Mesodermal cell (in vitro differentiated cells): ENCODE measurements around the gene EPS8L3.
A peak's percentile ranks its signal among the peaks of the same experiment; 100 is the strongest.

Experiments used
- H3K27ac ChIP-seq: 2 replicates; pipeline ENCODE4 v1.7.0; 2013; ENCODE audit warnings: mild to moderate bottlenecking, low read depth, low read length, moderate library complexity; ENCODE audit not compliant: severe bottlenecking
- H3K36me3 ChIP-seq: 2 replicates; pipeline ENCODE4 v1.7.1; 2013; ENCODE audit warnings: mild to moderate bottlenecking, low read length, moderate library complexity; ENCODE audit not compliant: control insufficient read depth, insufficient read depth
- H3K4me1 ChIP-seq: one replicate; pipeline ENCODE4 v1.7.1; 2013; ENCODE audit warnings: mild to moderate bottlenecking, low read length; ENCODE audit not compliant: insufficient read depth, control insufficient read depth, poor library complexity, severe bottlenecking
- H3K4me3 ChIP-seq: 2 replicates; pipeline ENCODE4 v1.7.0; 2013; ENCODE audit warnings: low read length, control low read depth, mild to moderate bottlenecking; ENCODE audit not compliant: insufficient read depth, poor library complexity, severe bottlenecking; ENCODE audit errors: extremely low read depth
- H3K9me3 ChIP-seq: 2 replicates; pipeline ENCODE4 v1.7.1; 2013; ENCODE audit warnings: mild to moderate bottlenecking, low read length, moderate library complexity; ENCODE audit not compliant: control insufficient read depth
- WGBS, 2 experiments: methylation state at CpG; one replicate each; pipeline ENCODE4 v1.1.5; 2013; ENCODE audit warnings: missing lambda C conversion rate in 2 of 2; ENCODE audit not compliant: insufficient coverage in 2 of 2; 5-methylcytosine and 5-hydroxymethylcytosine counted together

EPS8L3 gene

DNA sequence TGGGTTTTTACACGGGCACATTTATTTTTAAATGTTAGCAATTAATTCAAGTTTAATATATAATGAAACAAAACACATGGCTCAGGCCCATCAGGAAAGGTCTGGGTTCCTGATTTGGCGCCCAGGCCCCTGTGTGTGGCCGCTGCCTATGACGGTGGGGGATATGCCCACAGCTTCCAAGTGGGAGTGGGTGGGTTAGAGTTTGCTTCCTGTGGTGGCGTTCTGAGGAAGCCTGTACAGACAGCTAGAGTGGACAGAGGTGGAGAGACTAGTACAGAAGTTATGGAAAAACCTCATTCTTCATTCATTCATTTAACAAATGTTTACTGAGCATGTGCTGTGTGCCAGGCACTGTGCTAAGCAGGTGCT is 22.4 kb upstream of the EPS8L3 start:
- H3K4me1 ChIP-seq = peaks cover 24% of the 10 kb centered on the region
- 100% methylated on average over 3 of the region's 5 CpGs; no CpG with 5 or more reads in 1 of the 2 experiments for WGBS, 2 experiments
- H3K27ac ChIP-seq = no peak overlapping the region
- no peaks in the 10 kb centered on the region for H3K36me3 ChIP-seq
- peaks cover 2% of the 10 kb centered on the region for H3K9me3 ChIP-seq
- no peak overlapping the region for H3K4me3 ChIP-seq

DNA sequence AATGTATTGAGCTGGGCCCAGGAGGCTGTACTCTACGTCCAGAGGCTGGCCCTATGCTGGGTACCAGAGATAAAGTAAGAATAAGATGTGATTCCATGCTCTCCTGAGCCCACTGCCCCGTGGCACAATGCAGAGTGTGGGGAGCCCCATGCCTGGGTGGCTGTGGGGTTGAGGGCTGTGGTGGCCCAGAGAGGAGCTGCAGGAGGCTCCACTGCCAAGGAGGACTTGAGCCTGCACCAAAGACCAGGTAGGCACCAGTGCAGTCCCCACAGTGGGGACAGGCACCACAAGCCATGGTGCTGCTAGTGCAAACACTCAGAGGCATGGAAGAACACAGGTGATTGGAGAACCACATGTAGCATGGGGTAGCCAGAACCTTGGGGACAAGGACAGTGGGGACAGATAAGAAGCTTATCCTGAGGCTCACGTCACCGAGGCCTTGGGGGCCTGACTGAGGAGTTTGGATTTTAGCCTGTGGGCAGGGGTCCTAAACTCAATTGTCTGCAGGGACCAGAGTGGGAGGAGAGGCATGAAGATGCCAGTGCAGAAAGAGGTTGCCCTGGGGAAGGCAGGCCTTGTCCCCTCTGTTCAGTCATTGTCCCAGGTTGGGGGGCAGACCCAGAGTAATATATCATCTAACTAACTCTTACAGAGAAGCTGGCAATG is 21.9 kb upstream of the EPS8L3 start:
- whole genome bisulfite sequencing, 2 experiments = 68 to 83% methylated on average over 3 to 4 of the region's 4 CpGs
- Histone ChIP-seq H3K4me1 (peaks cover 19% of the 10 kb centered on the region), H3K4me3 (no peak overlapping the region), H3K27ac (no peak overlapping the region), H3K36me3 (no peaks in the 10 kb centered on the region), H3K9me3 (peaks cover 8% of the 10 kb centered on the region)

DNA sequence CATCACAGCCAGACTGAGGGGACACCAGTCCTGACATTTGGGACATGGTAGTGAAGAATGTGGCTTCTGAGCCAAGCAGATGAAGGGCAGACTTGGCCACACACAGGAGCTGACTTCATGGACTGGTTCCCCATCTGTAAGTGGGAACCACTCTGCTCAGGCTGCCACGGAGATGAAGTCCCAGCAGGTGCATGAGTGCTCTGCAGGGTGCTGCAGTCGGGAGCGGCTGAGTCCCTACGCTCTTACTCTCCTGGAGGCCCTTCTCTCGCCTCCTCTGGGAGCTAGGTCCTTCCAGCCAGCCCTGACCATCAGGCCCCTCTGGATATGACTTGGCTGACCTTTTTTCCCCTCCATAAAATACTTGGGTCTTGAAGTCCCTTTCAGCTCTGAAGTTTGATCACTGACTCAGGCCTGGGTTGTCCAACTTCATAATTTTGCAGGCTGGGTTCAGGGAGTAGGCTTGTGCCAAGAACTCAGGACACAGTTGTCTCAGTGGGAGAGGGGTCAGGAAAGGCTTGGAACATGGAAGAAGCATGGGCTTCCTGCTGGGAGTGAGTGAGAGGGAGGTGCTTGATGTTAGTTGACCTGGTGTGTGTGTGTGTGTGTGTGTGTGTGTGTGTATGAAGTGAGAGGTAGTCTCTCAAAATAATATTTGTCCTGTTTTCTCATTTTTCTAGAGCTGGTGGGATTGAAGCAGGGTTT is 21.0 kb upstream of the EPS8L3 start:
- no peaks in the 10 kb centered on the region for H3K36me3 ChIP-seq
- peaks cover 18% of the 10 kb centered on the region for H3K4me1 ChIP-seq
- 84 to 94% methylated on average over 4 to 5 of the region's 5 CpGs for WGBS, 2 experiments
- peaks cover 8% of the 10 kb centered on the region for H3K9me3 ChIP-seq
- no peak overlapping the region for H3K27ac ChIP-seq
- no peak overlapping the region for H3K4me3 ChIP-seq

GRCh38 chr1:109783436-109783835 is 19.7 kb upstream of the EPS8L3 start:
- WGBS, 2 experiments = 42 to 51% methylated on average over 3 to 5 of the region's 8 CpGs
- H3K4me1 ChIP-seq = peaks cover 13% of the 10 kb centered on the region
- H3K36me3 ChIP-seq = no peaks in the 10 kb centered on the region
- H3K27ac ChIP-seq = peak overlapping the region; percentile 1
- H3K4me3 ChIP-seq = no peak overlapping the region
- H3K9me3 ChIP-seq = peaks cover 8% of the 10 kb centered on the region

- no peak overlapping the region for H3K4me3 ChIP-seq
- peaks cover 12% of the 10 kb centered on the region for H3K4me1 ChIP-seq
- peaks cover 8% of the 10 kb centered on the region for H3K9me3 ChIP-seq
- peak overlapping the region; percentile 1 for H3K27ac ChIP-seq
- no peaks in the 10 kb centered on the region for H3K36me3 ChIP-seq
- 80% methylated on average over 1 of the region's 4 CpGs; no CpG with 5 or more reads in 1 of the 2 experiments for WGBS, 2 experiments
Observed at GRCh38 chr1:109782927-109783326, 19.2 kb upstream of the EPS8L3 start.

DNA sequence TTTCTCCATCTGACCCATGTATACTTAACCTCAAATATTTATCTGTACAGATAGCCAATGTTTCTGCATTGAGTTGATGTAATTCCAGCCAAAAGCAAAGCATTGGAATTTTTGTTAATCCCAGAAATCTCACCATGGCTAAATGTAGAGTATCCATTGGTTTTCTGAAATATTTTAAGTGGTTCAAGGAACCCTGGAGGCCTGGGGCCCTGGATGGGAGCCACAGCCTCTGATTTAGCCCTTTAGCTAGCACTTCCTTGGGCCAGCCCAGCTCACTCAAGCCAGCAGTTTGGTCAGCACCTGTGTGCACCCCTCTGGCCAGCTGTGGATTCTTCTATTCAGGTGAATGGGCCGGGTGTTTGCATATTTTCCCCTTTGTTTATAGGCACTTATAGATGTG is 18.8 kb upstream of the EPS8L3 start:
- H3K27ac ChIP-seq = no peak overlapping the region
- H3K4me1 ChIP-seq = peaks cover 11% of the 10 kb centered on the region
- no peak overlapping the region for H3K4me3 ChIP-seq
- 50% methylated on average over 1 of the region's 1 CpG; no CpG with 5 or more reads in 1 of the 2 experiments for WGBS, 2 experiments
- no peaks in the 10 kb centered on the region for H3K36me3 ChIP-seq
- H3K9me3 ChIP-seq = peaks cover 8% of the 10 kb centered on the region

GRCh38 chr1:109781806-109782205 is 18.1 kb upstream of the EPS8L3 start:
- H3K4me1 ChIP-seq = peaks cover 18% of the 10 kb centered on the region
- peaks cover 8% of the 10 kb centered on the region for H3K9me3 ChIP-seq
- H3K4me3 ChIP-seq = no peak overlapping the region
- no peak overlapping the region for H3K27ac ChIP-seq
- WGBS, 2 experiments = 100% methylated on average over 1 of the region's 2 CpGs; no CpG with 5 or more reads in 1 of the 2 experiments
- no peaks in the 10 kb centered on the region for H3K36me3 ChIP-seq

DNA sequence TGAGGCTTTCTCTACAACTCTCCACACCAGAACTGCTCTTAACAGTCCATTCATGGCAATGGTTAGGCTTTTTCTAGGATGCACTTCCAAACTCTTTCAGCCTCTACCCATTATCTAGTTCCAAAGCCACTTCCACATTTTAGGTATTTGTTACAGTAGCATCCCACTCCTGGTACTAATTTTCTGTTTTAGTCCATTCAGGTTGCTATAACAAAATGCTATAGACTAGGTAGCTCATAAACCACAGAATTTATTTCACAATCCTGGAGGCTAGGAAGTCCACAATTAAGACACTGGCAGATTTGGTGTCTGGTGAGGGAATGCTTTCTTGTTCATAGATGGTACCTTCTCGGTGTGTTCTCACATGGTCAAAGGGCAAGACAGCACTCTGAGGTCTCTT is 17.3 kb upstream of the EPS8L3 start:
- Histone ChIP-seq H3K36me3 (no peaks in the 10 kb centered on the region), H3K4me3 (no peak overlapping the region), H3K4me1 (peaks cover 19% of the 10 kb centered on the region), H3K27ac (no peak overlapping the region), H3K9me3 (peaks cover 8% of the 10 kb centered on the region)
- WGBS, 2 experiments = no CpG with 5 or more reads among the region's 1 CpG

- Histone ChIP-seq H3K36me3 (no peaks in the 10 kb centered on the region), H3K9me3 (peaks cover 8% of the 10 kb centered on the region), H3K27ac (no peak overlapping the region), H3K4me3 (no peak overlapping the region), H3K4me1 (peaks cover 16% of the 10 kb centered on the region)
- WGBS, 2 experiments = 92% methylated on average over 4 to 9 of the region's 9 CpGs
Observed at GRCh38 chr1:109777980-109778625, 14.4 kb upstream of the EPS8L3 start.

GRCh38 chr1:109777436-109777835 is 13.7 kb upstream of the EPS8L3 start:
- Histone ChIP-seq H3K9me3 (peaks cover 8% of the 10 kb centered on the region), H3K36me3 (no peaks in the 10 kb centered on the region), H3K4me3 (no peak overlapping the region), H3K4me1 (peaks cover 12% of the 10 kb centered on the region), H3K27ac (no peak overlapping the region)
- 91 to 98% methylated on average over 6 of the region's 7 CpGs for WGBS, 2 experiments
